Heart left ventricle (tissue), 13 donors: Measurements from ENCODE around the gene PMF1.

Experiments used
- CTCF ChIP-seq, 12 donors: fragments of 200-600 bp; sonication (generic) in 4 of 12; IDR thresholded peaks; one replicate each; pipeline versions ENCODE4 v1.5.0 to v1.8.0; 2018 to 2022; ENCODE audit warnings: antibody characterized with exemption in 12 of 12, mild to moderate bottlenecking in 5 of 12
- POLR2A ChIP-seq, 2 donors: fragments of 450-650 bp; IDR thresholded peaks; one replicate each; pipeline ENCODE4 v1.6.1; 2017; ENCODE audit warnings: antibody characterized with exemption in 2 of 2, mild to moderate bottlenecking in 2 of 2, moderate library complexity in 2 of 2
- donor health status: ischemic (EF 13 %, LVEDD 7.1; RV severe dilation, severe dysfunction).
- donor health status: DM: no; HTN: yes; CAD: no.
- donor health status: DM: no; HTN: no; CAD: no.
- donor health status: ischemic (EF 25% LVEDD 6.9; RV normal size, moderate dysfunction).
- donor health status: ischemic (EF 25% LVEDD 5.7; RV mildly dilated, moderate dysfunction).
- donor health status: ischemic (EF 35%, LVEDD 5.7; RV mildly dilated, moderate dysfunction).
- donor health status: nonischemic (EF 11% LVEDD 7.7; RV severe dilation, severe dysfunction).
- donor health status: DM: yes; HTN: yes; CAD: no.
- donor health status: PGD.
- donor health status: ischemic (EF 29% LVEDD 5.4; RV normal size, mild dysfunction).
- donor health status: nonischemic (EF 23%, LVEDD 6.1; RV moderate dilation, normal function).

GRCh38 chr1:156220226-156220625 is 7.4 kb downstream of the PMF1 start:
- TF ChIP-seq CTCF (IDR thresholded peaks at IDR 0.05), result no peak
- no peak for TF ChIP-seq POLR2A (IDR thresholded peaks at IDR 0.05)
